Measurements from ENCODE around the gene PGAP3. TPM values are rescaled to one million over a fixed set of nuclear protein-coding genes. Genes with fewer than 3 reads are reported as not detected.

Gene PGAP3
- total RNA-seq (10 to 100 TPM; 28.6 to 37.4 TPM), polyA plus RNA-seq (ENCODE audit: insufficient read depth, low read depth, low replicate concordance) (21.1 TPM)
- long read RNA-seq, donor 1, partial matches to known transcripts, result 0 of 5 reads
- long read RNA-seq, donor 1, other reads (novel, unspliced or antisense), result 0 of 5 reads
- long read RNA-seq, donor 2, partial matches to known transcripts, result 0 of 3 reads
- long read RNA-seq, donor 2, other reads (novel, unspliced or antisense), result 0 of 3 reads

- H3K36me3 ChIP-seq (ENCODE audit: low read depth, missing control alignments), result no peaks in the 10 kb centered on the region
- H3K4me3 ChIP-seq, result peak within 1 kb of the TSS; percentile 61 to 88
- H3K27me3 ChIP-seq, result no peaks in the 10 kb centered on the region
- H3K4me1 ChIP-seq, result peaks cover 5% of the 10 kb centered on the region
- TF ChIP-seq CTCF (IDR thresholded peaks at IDR 0.05) (no peak), POLR2A (IDR thresholded peaks at IDR 0.05) (no peak)
- H3K9me3 ChIP-seq, result no peaks in the 10 kb centered on the region
- H3K27ac ChIP-seq, result peak within 1 kb of the TSS; percentile 84 to 96
- 2 to 3% methylated on average over 38 to 45 of the region's 45 CpGs for whole genome bisulfite sequencing, 2 donors
- intact Hi-C loops (cut with DNase I; ENCODE audit: low total_unique reads), result no loop called here
- peak; percentile 96 for DNase-seq
Measured at GRCh38 chr17:39687546-39688474, at the start of gene PGAP3. Gene PGAP3 (minus strand): TSS chr17:39688057. CDS start chr17:39688014, 43 bp downstream.

- WGBS, 2 donors, result 37 to 38% methylated on average over 5 to 13 of the region's 13 CpGs
- no peaks in the 10 kb centered on the region for H3K36me3 ChIP-seq (ENCODE audit: low read depth, missing control alignments)
- no peak for TF ChIP-seq POLR2A (IDR thresholded peaks at IDR 0.05)
- TF ChIP-seq CTCF (IDR thresholded peaks at IDR 0.05), result no peak
- H3K27ac ChIP-seq, result no peak overlapping the region
- no peaks in the 10 kb centered on the region for H3K9me3 ChIP-seq
- DNase-seq, result no peak
- H3K4me3 ChIP-seq, result no peak overlapping the region
- intact Hi-C loops (cut with DNase I; ENCODE audit: low total_unique reads), result no loop called here
- peaks cover 24% of the 10 kb centered on the region for H3K4me1 ChIP-seq
- H3K27me3 ChIP-seq, result no peaks in the 10 kb centered on the region
Measured at GRCh38 chr17:39737206-39737759, 49.4 kb upstream of the PGAP3 start.

GRCh38 chr17:39736319-39737165, 48.7 kb upstream of the PGAP3 start:
- peaks cover 24% of the 10 kb centered on the region for H3K4me1 ChIP-seq
- TF ChIP-seq CTCF (IDR thresholded peaks at IDR 0.05) (no peak), POLR2A (IDR thresholded peaks at IDR 0.05) (no peak)
- no peaks in the 10 kb centered on the region for H3K36me3 ChIP-seq (ENCODE audit: low read depth, missing control alignments)
- 74 to 78% methylated on average over 10 of the region's 10 CpGs for WGBS, 2 donors
- H3K27me3 ChIP-seq, result no peaks in the 10 kb centered on the region
- no peak overlapping the region for H3K4me3 ChIP-seq
- no peaks in the 10 kb centered on the region for H3K9me3 ChIP-seq
- DNase-seq, result no peak
- no peak overlapping the region for H3K27ac ChIP-seq
- intact Hi-C loops (cut with DNase I; ENCODE audit: low total_unique reads), result no loop called here

- TF ChIP-seq POLR2A (IDR thresholded peaks at IDR 0.05) (no peak), CTCF (IDR thresholded peaks at IDR 0.05) (no peak)
- H3K27me3 ChIP-seq, result no peaks in the 10 kb centered on the region
- H3K9me3 ChIP-seq, result no peaks in the 10 kb centered on the region
- no peaks in the 10 kb centered on the region for H3K36me3 ChIP-seq (ENCODE audit: low read depth, missing control alignments)
- H3K4me1 ChIP-seq, result peaks cover 24% of the 10 kb centered on the region
- intact Hi-C loops (cut with DNase I; ENCODE audit: low total_unique reads), result no loop called here
- no peak overlapping the region for H3K4me3 ChIP-seq
- H3K27ac ChIP-seq, result no peak overlapping the region
- WGBS, 2 donors, result 75 to 79% methylated on average over 2 of the region's 2 CpGs
- DNase-seq, result no peak
Measured at GRCh38 chr17:39735882-39736281, 48.0 kb upstream of the PGAP3 start.
